Loucy (cell line): ENCODE measurements around the gene SLC13A1.
A peak's percentile ranks its signal among the peaks of the same experiment; 100 is the strongest.

Experiments
- H2AFZ ChIP-seq: fragments of 200-600 bp; sonication (generic); 2 replicates; pipeline ENCODE4 v1.6.0; 2016; ENCODE audit warnings: antibody characterized with exemption, mild to moderate bottlenecking, low read length, moderate library complexity
- H3F3A ChIP-seq: fragments of 200-600 bp; 2 replicates; pipeline ENCODE4 v1.6.0; 2016; ENCODE audit warnings: antibody characterized with exemption, low read depth, mild to moderate bottlenecking
- H3K27me3 ChIP-seq: fragments of 200-600 bp; sonication (generic); 2 replicates; pipeline ENCODE4 v1.6.1; 2014; ENCODE audit warnings: low read length, mild to moderate bottlenecking; ENCODE audit not compliant: insufficient read depth, poor library complexity, severe bottlenecking
- H3K36me3 ChIP-seq: fragments of 200-600 bp; sonication (generic); 2 replicates; pipeline ENCODE4 v1.6.1; 2016; ENCODE audit warnings: low read length; ENCODE audit not compliant: insufficient read depth
- H3K4me1 ChIP-seq: fragments of 200-600 bp; sonication (generic); 2 replicates; pipeline ENCODE4 v1.5.1; 2014; ENCODE audit warnings: low read length, mild to moderate bottlenecking; ENCODE audit not compliant: insufficient read depth, poor library complexity, severe bottlenecking
- H3K4me2 ChIP-seq: fragments of 200-600 bp; sonication (generic); 2 replicates; pipeline ENCODE4 v1.6.0; 2014; ENCODE audit warnings: antibody characterized with exemption, low read length, low read depth, mild to moderate bottlenecking; ENCODE audit not compliant: poor library complexity, severe bottlenecking
- H3K4me3 ChIP-seq: fragments of 200-600 bp; sonication (generic); 2 replicates; pipeline ENCODE4 v1.5.1; 2014; ENCODE audit warnings: low read length, mild to moderate bottlenecking, mixed read lengths; ENCODE audit not compliant: poor library complexity, severe bottlenecking
- H3K79me2 ChIP-seq: fragments of 200-600 bp; sonication (generic); 2 replicates; pipeline ENCODE4 v1.6.1; 2014; ENCODE audit warnings: low read length; ENCODE audit not compliant: insufficient read depth
- H3K9ac ChIP-seq: fragments of 200-600 bp; sonication (generic); 2 replicates; pipeline ENCODE4 v1.6.0; 2014; ENCODE audit warnings: mild to moderate bottlenecking, low read depth, low read length, moderate library complexity; ENCODE audit not compliant: poor library complexity, severe bottlenecking
- H3K9me2 ChIP-seq: fragments of 200-600 bp; sonication (generic); replicated peaks from 2 replicates; pipeline ENCODE4 v1.6.1; 2016; ENCODE audit warnings: low read depth, low read length, mixed read lengths
- H3K9me3 ChIP-seq: fragments of 200-600 bp; sonication (generic); 2 replicates; pipeline ENCODE4 v1.6.1; 2014; ENCODE audit warnings: mild to moderate bottlenecking, antibody characterized with exemption, low read length, low read depth; ENCODE audit not compliant: insufficient read depth
- H4K20me1 ChIP-seq: fragments of 200-600 bp; sonication (generic); 2 replicates; pipeline ENCODE4 v1.6.0; 2014; ENCODE audit warnings: antibody characterized with exemption, low read length, mild to moderate bottlenecking; ENCODE audit not compliant: insufficient read depth, poor library complexity, severe bottlenecking
- CTCF ChIP-seq: fragments of 200-600 bp; sonication (generic); conservative IDR thresholded peaks from 2 replicates; pipeline ENCODE4 v1.5.1; 2014; ENCODE audit warnings: mild to moderate bottlenecking, antibody characterized with exemption, low read length
- EZH2phosphoT487 ChIP-seq: fragments of 200-600 bp; IDR thresholded peaks from 2 replicates; pipeline ENCODE4 v1.6.1; 2018; ENCODE audit warnings: antibody characterized with exemption, mild to moderate bottlenecking, moderate library complexity, borderline replicate concordance

The SLC13A1 gene

DNA sequence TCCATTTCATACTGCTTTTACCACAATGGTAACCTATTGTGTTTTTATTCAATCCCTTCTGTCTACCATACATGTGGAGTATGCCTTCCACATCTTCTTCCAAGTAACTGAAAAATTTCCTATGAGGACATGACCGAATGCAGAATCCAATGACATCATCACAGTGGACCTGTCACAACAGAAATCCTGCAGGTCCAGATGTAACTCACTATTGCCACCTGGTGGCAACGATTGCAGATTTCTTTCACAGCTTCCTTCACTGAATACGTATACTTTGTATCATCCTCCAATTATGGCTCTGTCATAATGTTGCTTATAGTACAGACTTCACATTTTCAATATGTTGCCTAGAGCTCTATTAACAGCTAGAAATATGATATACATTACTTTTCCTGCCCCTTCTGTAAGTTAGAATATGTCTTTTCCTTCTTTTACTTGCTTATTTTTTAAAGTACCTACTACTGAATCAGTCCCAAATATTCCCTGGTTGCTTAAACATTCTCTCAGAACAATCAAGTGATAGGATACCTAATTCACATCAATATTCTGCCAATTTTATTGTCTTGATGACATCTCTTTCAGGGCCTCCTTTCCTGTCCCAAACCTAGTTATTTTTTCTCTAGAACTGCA lies 45.4 kb downstream of the SLC13A1 start:
- TF ChIP-seq CTCF (peak; percentile 87), EZH2phosphoT487 (no peak)
- no peak overlapping the region for H3K4me2 ChIP-seq
- H3K4me3 ChIP-seq: no peak overlapping the region
- no peaks in the 10 kb centered on the region for H3F3A ChIP-seq
- H3K9me3 ChIP-seq: no peaks in the 10 kb centered on the region
- H3K4me1 ChIP-seq: no peaks in the 10 kb centered on the region
- no peaks in the 10 kb centered on the region for H3K36me3 ChIP-seq
- H3K27me3 ChIP-seq: no peaks in the 10 kb centered on the region
- H2AFZ ChIP-seq: no peak overlapping the region
- H3K9ac ChIP-seq: no peak overlapping the region
- no peaks in the 10 kb centered on the region for H3K79me2 ChIP-seq
- H3K9me2 ChIP-seq: no peaks in the 10 kb centered on the region
- no peaks in the 10 kb centered on the region for H4K20me1 ChIP-seq

DNA sequence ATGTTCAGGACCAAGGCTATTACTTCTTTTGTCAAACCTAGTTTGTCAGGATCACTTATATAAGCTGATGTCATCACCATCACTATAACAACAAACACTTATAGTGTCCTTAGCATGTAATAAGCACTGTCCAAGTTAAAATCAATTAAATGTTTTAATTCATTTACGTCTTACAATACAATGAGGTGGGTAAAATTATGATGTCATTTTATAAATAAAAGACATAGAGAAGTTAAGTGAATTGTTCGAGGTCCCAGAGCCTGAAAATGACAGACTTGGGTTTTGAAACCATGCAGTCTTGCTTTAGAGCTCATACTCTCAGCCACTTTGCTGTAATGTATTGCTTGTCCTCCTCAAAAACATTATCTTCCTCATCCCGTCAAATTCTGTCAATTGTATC lies 48.3 kb downstream of the SLC13A1 start:
- no peak overlapping the region for H3K4me3 ChIP-seq
- no peak overlapping the region for H2AFZ ChIP-seq

GRCh38 chr7:123148813-123149212 lies 51.0 kb downstream of the SLC13A1 start:
- no peak for TF ChIP-seq CTCF
- TF ChIP-seq EZH2phosphoT487: no peak
- Histone ChIP-seq H3K27me3 (no peaks in the 10 kb centered on the region), H3K9me3 (no peaks in the 10 kb centered on the region), H3F3A (no peaks in the 10 kb centered on the region), H3K4me2 (no peak overlapping the region), H2AFZ (no peak overlapping the region), H3K36me3 (no peaks in the 10 kb centered on the region), H3K4me1 (no peaks in the 10 kb centered on the region), H3K4me3 (no peak overlapping the region), H3K79me2 (no peaks in the 10 kb centered on the region), H3K9ac (no peak overlapping the region), H4K20me1 (no peaks in the 10 kb centered on the region), H3K9me2 (no peaks in the 10 kb centered on the region)

More for the DNA sequence above, 48.3 kb downstream of the SLC13A1 start:
- TF ChIP-seq EZH2phosphoT487 (no peak), CTCF (no peak)
- Histone ChIP-seq H3K4me1 (no peaks in the 10 kb centered on the region), H4K20me1 (no peaks in the 10 kb centered on the region), H3K9me3 (no peaks in the 10 kb centered on the region), H3K79me2 (no peaks in the 10 kb centered on the region), H3K9ac (no peak overlapping the region), H3K36me3 (no peaks in the 10 kb centered on the region), H3K9me2 (no peaks in the 10 kb centered on the region), H3K27me3 (no peaks in the 10 kb centered on the region), H3K4me2 (no peak overlapping the region), H3F3A (no peaks in the 10 kb centered on the region)
